ENCODE data around the gene SKAP1. TPM values are rescaled to one million over a fixed set of nuclear protein-coding genes. Genes with fewer than 3 reads are reported as not detected.

Gene SKAP1
- total RNA-seq, 1 experiment from 2014 or later, result not detected

DNA sequence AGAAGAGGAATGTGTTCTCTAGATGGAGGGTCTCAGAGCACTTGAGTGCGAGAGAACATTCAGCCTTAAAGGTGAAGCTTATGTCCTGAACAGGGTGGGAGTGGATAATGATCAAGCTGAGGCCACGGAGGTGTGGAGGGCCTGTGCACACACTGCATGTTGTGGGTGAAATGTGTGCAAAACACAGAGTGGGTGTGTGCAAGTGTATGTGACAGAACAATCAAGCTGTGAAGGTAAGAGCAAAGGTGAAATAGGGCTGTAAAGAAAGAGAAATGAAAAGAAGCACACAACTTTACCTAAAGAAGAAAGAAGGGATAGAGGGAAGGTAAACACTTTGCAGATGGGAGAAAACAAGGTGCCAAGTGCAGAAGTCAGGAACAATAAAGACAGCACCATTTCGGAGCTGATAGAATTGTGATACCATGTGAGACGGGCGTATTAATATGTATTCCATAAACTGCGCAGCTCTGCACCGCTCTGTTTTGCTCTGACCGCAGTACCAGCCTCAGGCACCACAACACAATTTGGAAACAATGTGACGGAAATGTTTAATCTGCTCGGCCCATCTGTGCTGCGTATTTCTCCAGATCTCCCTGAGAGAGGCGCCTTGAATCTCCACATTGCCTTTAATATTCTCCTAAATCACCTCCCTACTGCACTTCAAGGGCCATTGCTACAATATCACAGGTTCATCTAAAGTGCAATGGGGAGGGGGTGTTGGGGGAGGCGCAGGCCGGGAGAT lies 281.8 kb downstream of the SKAP1 start:
- DNase-seq (ENCODE audit: low spot score), result no peak

DNA sequence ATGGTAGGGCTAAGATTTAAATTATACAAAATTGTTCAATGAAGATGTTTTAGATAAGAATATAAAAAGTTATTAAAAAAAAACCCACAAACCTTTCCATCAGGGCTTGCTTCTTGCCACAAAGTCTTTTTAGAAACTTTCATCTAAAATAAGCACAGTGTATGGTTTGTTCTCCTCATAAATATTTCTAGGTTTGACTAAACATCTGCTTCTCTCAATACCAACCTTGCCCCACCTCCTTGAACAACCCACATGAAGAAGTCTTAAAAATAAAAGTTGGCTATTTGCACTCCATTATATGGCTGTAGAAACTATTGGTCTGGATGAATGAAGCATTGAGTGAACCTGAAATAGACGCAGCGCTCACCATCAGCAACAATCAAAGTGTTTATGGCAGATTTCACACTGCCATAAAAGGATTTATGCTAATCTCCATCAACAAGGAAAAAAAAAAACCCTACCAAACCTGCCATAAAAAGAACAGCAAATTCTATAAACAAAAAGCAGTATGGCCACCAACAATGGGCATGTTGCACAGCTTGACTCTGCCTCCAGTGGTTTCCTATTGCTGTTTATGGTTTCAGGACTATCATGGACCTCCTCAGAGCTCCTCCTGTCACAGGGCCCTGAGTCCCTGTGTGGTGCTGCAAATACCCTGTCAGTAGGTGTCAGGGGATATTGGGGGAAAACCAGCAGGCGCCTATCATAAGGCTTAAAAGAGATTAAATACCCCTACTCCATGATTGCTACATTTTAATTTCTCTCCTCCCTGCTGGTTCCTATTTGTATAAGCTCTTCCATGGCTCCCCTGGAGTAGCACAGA lies 284.8 kb downstream of the SKAP1 start:
- DNase-seq (ENCODE audit: low spot score), result no peak

DNA sequence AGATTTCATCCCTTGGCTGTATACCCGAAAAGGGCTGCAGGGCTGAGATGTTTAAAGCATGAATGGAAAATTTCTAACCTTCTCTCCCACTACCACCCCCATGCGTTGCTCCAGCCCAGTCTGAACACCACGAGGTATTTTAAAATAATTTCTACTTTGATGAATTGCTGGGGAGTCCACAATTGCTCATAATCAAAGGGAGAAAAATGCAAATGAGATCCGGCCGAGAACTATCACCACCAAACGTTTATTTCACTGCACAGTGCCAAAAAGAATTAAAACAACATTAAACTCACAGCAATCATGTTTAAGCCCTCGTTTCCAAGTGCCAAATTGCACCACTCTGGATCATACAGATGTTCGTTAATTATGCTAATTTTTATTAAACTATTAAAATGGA lies 285.8 kb downstream of the SKAP1 start:
- no peak for DNase-seq (ENCODE audit: low spot score)

DNA sequence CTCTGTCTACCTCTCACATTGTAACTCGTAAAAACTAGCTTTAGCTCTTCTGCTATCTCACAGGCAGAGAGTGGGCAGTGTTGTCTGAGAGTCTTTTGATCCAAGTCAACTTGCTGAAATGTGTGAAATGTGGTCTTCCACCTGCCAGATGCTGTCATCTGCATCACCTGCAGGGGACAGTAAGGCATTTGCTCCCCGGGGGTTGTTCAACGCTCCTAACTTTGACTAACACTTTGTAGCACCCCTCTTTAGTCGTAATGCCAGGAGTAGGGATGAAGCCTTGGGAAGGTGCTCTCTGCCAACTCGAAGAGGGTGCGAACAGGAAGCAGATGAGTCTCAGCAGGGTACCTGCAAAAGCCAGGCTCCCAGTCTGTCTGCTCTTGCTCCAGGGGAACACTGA lies 286.4 kb downstream of the SKAP1 start:
- DNase-seq (ENCODE audit: low spot score), result no peak

DNA sequence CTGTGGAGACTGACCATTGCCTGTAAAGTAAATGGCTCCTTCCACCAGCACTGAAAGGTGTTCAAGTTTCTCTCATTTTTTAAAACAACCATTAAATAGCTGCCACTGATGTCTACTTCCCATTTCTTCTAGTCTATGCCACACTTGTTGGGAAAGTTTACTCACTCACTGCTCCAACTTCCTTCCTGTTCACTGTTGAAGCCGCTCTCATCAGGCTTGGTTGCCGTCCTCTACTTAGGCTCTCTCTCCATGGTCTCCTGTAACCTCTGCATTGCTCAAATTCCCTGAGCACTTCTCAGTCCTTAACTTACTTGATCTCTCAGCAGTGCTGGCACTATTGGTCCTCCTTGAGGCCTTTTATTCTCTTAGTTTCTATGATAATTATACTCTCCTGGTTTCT lies 290.1 kb downstream of the SKAP1 start:
- DNase-seq (ENCODE audit: low spot score), result no peak

DNA sequence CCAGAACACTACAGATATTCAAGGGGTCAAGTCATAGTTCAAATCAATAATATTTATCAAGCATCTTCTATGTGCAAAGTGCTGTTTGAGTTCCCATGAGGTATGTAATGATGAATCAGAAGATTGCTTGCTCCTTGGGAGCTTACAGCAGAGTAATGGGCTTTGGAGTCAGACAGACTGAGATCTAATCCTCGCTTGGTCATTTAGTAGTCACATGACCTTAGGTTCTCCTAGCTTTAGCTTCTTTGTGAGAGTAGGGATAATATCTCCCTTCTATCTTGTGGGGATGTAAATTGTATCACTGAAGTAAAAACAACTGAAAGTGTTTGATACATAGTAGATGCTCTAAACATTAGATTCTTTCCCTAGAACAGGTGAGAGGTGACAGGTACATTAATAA lies 292.4 kb downstream of the SKAP1 start:
- no peak for DNase-seq (ENCODE audit: low spot score)

DNA sequence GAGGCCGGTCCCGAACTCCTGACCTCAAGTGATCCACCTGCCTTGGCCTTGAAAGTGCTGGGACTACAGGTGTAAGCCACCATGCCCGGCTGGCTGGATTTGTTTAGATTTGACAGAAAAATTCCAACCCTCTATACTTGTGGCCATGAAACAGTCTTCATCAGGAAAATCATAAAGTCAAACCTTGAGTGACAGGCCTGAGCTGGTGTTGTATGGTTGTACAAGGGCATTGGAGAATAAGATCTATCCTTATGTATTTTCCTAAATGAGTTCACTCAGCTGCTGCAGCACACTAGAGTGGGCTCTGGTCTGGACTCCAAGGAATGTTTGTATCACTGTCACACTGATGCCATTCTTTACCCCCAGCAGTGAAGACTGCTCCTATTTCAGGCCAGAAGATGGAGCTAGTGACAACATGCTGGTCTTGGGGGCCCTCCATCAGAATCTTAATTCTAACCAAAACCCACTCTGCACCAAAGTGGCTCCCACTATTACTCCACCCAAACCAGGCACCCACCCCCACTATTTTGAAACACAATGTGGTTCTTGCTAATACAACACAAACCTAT lies 295.0 kb downstream of the SKAP1 start:
- DNase-seq (ENCODE audit: low spot score), result no peak

DNA sequence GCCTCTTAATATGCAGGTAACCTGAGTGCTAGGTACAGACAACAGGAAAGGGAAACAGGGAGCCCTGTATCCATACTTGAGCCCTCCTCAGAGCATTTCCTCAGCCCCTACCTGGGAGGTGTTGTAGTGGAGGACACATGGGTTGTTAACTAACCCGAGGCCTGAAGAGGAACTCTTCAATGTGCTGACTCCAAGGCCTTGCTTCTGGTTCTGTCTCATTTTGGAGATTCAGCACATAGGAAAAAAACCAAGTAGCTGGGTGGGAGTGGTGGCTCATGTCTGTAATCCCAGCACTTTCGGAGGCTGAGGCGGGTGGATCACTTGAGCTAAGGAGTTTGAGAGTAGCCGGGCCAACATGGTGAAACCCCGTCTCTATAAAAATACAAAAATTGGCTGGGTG lies 297.6 kb downstream of the SKAP1 start:
- DNase-seq (ENCODE audit: low spot score), result no peak

DNA sequence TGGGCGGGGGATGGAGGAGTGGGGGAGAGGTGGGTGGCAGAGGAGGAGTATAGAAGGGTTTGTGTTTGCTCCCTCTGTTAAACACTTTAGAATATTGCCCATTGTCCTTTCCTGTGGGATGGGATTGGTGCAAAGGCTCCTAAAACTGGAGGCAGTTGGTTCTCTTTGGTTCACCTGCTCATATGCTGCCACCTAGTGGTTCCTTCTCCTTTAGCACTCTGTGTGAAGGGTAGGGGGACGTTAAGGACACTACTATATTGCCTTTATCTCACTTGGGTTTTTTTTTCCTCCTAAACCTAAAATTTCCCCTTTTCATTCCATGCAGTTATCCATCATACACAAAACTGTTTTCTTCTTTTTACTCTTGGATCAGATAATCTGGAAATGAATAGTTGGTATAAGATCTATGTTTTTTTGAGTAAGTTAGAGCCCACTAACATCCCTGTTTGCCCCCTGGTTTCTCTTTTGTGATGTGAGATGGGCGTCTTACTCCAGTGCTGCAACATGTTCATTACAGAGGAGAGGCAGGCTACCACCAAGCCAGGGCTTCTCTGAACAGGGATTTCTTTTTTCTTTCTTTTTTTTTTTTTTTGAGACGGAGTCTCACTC lies 298.7 kb downstream of the SKAP1 start:
- peak; percentile 67 for DNase-seq (ENCODE audit: low spot score)

DNA sequence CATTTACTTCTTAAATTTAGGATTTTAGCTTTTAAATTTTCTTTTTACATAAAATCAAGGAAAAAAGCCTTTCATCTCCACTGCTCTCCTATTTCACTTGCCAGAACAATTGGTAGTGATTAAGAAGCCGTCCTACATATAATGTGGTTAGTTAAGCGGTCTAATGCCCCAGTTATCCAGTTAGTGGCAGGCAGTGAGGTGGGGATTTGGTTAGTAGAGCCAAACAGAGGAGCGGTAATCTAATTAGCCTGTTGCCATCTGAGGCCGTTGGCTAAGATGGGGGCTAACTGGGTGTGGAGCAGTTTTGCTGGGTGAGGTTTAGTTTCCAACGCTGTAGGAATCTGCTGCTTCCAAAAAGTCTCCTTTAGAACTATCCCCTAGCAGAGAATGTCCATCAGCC lies 300.0 kb downstream of the SKAP1 start:
- DNase-seq (ENCODE audit: low spot score), result no peak

DNA sequence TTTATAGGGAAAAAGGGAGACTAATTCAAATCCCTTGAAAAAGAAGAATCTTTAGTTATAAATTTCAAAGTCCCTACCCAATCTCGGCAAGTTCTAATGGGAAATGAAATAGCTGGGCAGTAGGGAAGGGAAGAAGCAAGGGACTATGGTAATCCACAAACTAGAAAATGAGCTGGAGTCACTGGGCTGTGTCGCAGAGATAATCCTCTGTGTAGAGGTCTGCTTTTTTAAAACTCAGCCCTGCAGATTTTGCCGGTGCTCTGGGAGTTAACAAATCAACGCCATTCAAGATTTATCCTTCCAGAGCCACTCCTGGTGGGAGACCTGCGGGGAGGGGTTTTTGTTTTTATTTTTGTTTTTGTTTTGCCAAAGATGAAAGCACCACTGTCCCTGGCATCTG lies 301.6 kb downstream of the SKAP1 start:
- DNase-seq (ENCODE audit: low spot score), result no peak

DNA sequence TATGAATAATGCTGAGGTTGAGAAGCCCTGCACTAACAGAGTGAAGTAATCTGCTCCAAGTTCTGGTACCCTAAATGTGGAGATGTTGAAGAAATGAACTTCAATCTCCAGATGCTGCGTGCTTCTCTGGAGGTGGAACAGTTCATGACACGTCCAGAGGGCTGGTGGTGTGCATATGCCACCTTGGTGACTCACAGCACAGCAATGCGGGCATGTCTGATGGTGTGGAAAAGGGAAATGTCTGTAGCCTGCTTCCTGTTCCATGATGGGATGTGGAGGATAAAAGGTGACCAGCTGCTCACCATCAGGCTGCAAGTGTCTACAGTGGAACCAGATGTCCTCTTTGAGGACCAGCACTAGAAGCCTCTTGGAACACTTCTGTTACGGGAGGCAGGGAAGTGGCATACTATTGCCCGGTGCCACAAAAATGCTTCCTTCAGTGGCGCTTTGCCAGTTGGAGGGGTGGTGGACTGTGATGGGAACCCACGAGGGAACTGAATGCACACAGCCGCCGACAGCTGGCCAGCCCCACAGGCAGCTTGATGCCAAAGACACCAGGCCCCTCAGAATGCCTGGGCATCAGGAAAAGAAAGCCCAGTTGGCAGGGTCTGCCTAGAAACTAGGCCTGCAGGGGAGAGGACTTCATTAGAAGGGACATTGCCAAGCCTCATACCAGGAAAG lies 302.5 kb downstream of the SKAP1 start:
- peak; percentile 74 for DNase-seq (ENCODE audit: low spot score)

DNA sequence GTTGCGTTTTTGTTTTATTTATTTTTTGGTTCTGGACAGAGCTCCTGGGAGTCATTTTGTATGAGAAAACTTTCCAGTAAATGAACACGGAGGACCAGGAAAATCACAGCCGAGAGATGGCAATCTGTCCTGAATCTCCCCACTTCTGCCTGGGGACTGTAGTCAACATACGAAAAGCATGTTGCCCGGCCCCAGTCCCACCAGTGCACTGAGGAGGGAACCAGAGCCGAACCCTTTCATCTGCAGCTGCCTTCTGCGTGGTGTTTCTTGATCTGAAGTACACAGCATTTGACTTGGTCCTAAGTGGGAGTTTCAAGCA lies 303.5 kb downstream of the SKAP1 start:
- DNase-seq (ENCODE audit: low spot score), result no peak

DNA sequence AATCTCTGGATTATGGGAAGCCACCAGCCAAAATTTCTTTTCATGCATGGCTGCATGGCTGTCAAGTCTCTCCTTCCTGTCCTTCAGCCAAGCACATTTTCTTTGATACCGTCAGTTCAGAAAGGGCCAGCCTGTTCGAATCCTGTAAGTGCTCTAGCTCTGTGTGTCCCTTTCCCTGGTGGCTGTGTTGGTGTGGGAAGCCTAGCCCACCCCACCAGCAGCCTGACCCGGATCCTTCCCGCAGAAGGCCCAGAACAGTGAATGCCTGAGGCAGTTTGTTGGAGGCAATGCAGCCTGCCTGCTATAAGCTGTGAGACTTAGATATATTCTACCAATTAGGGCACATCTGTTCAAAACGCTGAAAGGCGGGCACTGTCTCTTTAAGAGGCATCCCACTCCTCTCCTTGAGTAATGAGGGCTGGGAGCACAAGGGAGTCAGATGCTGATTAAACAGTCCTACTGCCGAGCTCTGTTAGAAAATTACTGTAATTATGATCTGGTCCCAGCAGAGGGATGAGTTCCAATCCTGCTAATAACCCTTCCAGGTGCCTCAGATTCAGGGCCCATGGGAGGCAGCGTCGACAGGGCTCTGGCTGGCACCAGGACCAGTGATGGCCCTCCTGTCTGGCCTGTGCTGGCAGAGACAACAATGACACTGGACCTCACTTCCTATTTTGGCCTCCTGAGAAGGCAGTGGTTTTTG lies 304.0 kb downstream of the SKAP1 start:
- no peak for DNase-seq (ENCODE audit: low spot score)

DNA sequence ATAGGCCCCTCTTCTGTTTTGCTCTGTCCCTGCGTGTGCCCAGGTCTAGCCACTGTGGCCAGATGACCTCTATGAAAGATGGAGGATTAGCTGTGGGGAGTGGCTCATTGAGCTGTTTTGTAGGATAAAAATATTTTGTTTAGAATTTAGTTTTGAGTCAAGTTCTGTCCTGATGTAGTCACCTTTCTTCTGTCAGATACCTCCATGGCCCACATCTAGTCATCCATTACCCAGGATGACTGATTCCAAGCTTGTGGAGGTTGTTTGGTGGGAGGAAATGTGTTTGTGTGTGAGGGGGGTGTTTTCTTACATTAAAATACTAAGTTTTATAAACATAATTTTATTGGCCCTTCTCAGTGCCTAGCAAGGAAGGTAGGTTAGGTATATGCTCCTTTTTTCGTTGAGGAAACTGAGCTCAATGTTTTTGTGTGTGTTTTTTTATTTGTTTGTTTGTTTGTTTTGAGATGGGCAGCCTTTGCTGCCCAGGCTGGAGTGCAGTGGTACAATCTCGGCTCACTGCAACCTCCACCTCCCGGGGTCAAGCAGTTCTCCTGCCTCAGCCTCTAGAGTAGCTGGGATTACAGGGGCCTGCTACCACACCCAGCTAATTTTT lies 306.1 kb downstream of the SKAP1 start:
- DNase-seq (ENCODE audit: low spot score), result no peak

DNA sequence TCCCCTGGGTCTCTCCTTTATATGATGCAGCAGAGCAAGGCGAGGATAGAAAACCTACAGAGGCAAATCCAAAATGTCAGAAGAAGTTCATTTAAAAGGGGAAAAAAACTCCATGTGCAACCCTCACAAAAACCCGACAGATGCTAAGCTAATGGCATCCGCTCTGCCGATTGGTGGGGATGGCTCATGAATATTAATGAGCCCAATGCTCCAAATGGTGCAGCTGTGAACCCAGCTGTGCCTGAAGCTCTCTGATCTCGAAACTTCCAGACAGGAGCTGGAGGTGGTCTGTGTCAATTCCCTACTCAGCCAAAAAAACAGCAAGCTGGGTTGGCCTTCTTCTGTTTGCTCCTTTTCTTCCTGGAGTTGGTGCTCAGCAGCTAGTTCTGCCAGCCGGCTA lies 306.9 kb downstream of the SKAP1 start:
- DNase-seq (ENCODE audit: low spot score), result no peak

DNA sequence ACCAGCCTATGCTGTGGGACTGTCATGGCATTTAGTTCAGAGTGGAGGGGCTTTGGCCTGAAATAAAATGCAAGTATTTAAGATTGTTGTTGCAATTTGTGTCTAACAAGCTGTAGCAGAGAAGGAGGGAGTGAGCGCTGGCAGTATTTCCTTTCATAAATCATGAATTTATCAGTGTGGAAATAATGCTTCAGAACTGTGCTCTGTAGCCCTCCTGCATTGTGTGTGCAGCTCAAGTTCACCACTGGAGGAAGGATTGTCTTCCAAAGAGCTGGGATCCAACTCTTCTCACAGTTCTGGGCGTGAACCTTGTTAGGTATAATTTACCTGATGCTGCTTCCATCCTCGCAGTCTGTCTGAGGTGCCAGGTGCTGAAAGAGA lies 307.4 kb downstream of the SKAP1 start:
- no peak for DNase-seq (ENCODE audit: low spot score)

DNA sequence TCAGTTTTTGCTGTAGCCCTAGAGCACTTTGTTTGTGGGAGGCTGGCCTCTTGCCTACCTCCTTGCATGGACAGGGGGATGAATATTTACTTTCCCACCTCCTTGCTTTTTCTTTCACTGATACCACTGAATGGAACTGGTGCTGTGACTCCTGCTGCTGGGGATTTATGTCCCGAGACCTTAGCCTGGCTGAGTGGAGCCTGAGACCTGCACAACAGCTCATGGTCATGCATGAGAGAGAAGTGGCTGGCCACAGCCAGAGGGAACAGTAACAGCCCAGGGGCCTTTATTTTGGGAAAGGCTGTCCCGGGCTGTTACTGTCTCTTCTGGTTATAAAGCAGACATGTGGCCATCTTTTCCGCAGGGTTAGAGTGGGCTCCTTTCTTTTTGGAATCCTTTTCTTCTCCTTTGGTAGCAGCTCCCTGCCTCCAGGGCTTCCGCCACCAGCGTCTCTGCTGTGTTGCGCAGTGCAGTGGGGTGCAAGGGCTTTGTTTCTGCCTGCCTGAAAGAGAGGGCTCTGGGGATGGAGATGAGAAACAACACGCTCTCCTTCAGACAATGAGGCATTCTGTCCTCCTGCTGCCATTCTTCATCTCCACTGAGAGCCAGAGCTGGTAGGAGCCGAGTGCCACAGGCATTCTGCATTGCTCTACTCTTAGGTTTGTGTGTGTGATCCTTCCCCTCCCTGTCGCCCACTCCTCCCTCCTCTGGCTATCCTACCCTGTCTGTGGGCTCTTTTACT lies 307.9 kb downstream of the SKAP1 start:
- no peak for DNase-seq (ENCODE audit: low spot score)

DNA sequence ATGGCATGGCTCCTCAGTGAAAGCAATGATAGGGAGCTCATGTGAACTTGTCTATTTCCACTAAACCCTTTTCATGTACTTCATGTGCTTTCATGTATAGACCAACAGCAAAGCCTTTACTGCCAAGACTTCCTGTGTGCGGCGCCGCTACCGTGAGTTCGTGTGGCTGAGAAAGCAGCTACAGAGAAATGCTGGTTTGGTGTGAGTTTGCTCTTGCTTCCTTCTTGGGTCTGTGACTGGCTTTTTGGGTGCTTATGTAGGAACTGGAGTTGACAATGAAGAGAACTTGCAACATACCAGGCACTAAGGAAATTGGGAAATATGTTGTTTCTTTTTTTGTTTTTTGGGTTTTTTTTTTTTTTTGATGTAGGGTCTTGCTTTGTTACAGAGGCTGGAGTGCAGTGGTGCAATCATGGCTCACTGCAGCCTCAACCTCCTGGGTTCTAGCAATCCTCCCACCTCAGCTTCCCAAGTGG lies 316.8 kb downstream of the SKAP1 start:
- no peak for DNase-seq (ENCODE audit: low spot score)

DNA sequence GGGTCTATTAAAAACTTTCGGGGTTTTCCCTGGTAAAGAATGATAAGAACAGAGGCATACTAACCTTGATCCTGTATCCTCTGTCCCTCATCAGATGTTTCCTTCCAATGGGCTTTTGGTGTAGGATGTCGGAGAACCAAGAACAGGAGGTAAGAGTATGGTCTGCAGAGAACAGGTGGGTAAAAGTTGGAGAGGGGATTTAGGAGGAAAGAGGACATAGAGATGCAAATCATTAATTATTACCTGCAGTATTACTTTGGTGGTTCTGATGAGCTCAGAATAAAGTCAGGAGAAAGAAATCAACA lies 318.1 kb downstream of the SKAP1 start:
- DNase-seq (ENCODE audit: low spot score), result no peak

DNA sequence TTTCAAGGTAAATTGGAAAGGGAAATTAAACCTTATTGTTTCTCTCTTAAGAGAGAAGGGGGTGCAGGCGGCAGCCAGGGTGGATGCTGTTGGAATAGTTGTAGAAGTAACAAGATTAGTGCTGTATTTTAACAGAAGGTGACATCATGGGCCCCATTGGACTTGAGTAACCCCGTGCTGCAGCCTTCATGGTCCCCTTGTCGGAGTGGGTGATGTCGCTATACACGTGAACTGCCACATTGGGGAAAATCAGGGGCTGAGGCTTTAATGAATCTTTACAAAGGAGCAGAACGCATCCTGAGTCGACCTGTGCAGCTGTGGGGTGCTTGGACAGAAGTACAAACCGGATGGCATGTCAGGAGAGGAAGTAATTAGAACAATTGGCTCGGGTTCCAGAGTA lies 319.3 kb downstream of the SKAP1 start:
- DNase-seq (ENCODE audit: low spot score), result no peak
